ENCODE results near the gene TMEM121B.

GRCh38 chr22:17100621-17101020 is 20.5 kb downstream of the TMEM121B start:
- TF ChIP-seq CTCF (conservative IDR thresholded peaks at IDR 0.05 in 1 of 2, IDR thresholded peaks at IDR 0.05 in 1 of 2; ENCODE audit: extremely low read depth in 1 of 2, insufficient read depth in 1 of 2, low read depth in 1 of 2, low read length in 2 of 2) (no peak), EZH2 (IDR thresholded peaks at IDR 0.05; ENCODE audit: borderline replicate concordance, low read length) (no peak)
